HepG2 (cell line): ENCODE measurements around the gene TRNP1. TPM values are rescaled to one million over a fixed set of nuclear protein-coding genes. Genes with fewer than 3 reads are reported as not detected.

Source experiments
- ATAC-seq: fragments of 200-7000 bp; cut with Tn5 transposase; 3 replicates; pipeline ENCODE4 v1.9.1; 2020; ENCODE audit warnings: mild to moderate bottlenecking, moderate library complexity
- BruUV-seq: library from RNA; stranded (reverse); fragments of 400-500 nt; replicated peaks from 2 replicates; lab custom pipeline; 2021; lab: Mats Ljungman, UMichigan
- CTCF ChIA-PET: fragments of 300-600 bp; formaldehyde crosslinking; extraction: SDS; loops from one replicate; lab custom pipeline; 2021; ENCODE audit warnings: low total read pairs, inconsistent platforms, low intra/inter-chr PET ratio; lab: Yijun Ruan, JAX
- POLR2A ChIA-PET: fragments of 350-600 bp; sonication (Branson Sonifier 250); formaldehyde crosslinking; loops from one replicate; lab custom pipeline; 2020; ENCODE audit warnings: antibody characterized with exemption, inconsistent platforms; lab: Yijun Ruan, JAX
- DNase-seq: peaks from one replicate; pipeline ENCODE4 v3.0.0-alpha.2; 2015; ENCODE audit warnings: low spot score
- FAIRE-seq: peaks from 3 replicates; lab custom pipeline; 2011; peaks lifted over from hg19 to GRCh38; lab: Jason Lieb, UNC
- H2AFZ ChIP-seq: one replicate; pipeline ENCODE4 v1.6.1; 2011; ENCODE audit warnings: low read length, inconsistent platforms
- H3K27ac ChIP-seq: fragments of 300-600 bp; 3 replicates; pipeline ENCODE4 v1.8.0; 2011; ENCODE audit warnings: mixed run types, mild to moderate bottlenecking, mixed read lengths, low read length, inconsistent platforms; ENCODE audit not compliant: insufficient read depth; ENCODE audit errors: extremely low read length
- H3K27me3 ChIP-seq, 2 experiments: fragments of 200-600 bp in 1 of 2; 2 replicates in 1 of 2; 3 replicates in 1 of 2; pipeline versions ENCODE4 v1.6.0 to v1.8.0; 2011; ENCODE audit warnings: low read length in 2 of 2, mild to moderate bottlenecking in 2 of 2, moderate library complexity in 2 of 2, inconsistent platforms in 1 of 2; ENCODE audit not compliant: insufficient read depth in 2 of 2, control insufficient read depth in 1 of 2
- H3K36me3 ChIP-seq, 2 experiments: fragments of 200-600 bp in 1 of 2; replicated peaks in 1 of 2; 2 replicates in 1 of 2; 3 replicates in 1 of 2; pipeline versions ENCODE4 v1.5.1 to v1.8.0; 2011; ENCODE audit warnings: low read length in 2 of 2, inconsistent platforms in 1 of 2; ENCODE audit not compliant: insufficient read depth in 2 of 2, control insufficient read depth in 1 of 2
- H3K4me1 ChIP-seq: 2 replicates; pipeline ENCODE4 v1.5.1; 2012; ENCODE audit warnings: low read length, inconsistent platforms; ENCODE audit not compliant: insufficient read depth
- H3K4me2 ChIP-seq: 2 replicates; pipeline ENCODE4 v1.6.0; 2011; ENCODE audit warnings: low read depth, low read length, inconsistent platforms
- H3K4me3 ChIP-seq, 3 experiments: fragments of 200-600 bp in 1 of 3; sonication (generic), shearing (Covaris generic) in 1 of 3; replicated peaks in 1 of 3; 2 replicates each; pipeline ENCODE4 v1.5.1; 2011 to 2016; ENCODE audit warnings: low read length in 3 of 3, inconsistent platforms in 2 of 3, low read depth in 2 of 3, mild to moderate bottlenecking in 2 of 3, control low read depth in 1 of 3, mixed read lengths in 1 of 3; ENCODE audit not compliant: insufficient read depth in 1 of 3
- H3K79me2 ChIP-seq: one replicate; pipeline ENCODE4 v1.6.1; 2011; ENCODE audit warnings: low read length, inconsistent platforms; ENCODE audit not compliant: insufficient read depth
- H3K9ac ChIP-seq: 2 replicates; pipeline ENCODE4 v1.6.0; 2011; ENCODE audit warnings: mild to moderate bottlenecking, low read depth, low read length, inconsistent platforms; ENCODE audit not compliant: insufficient read depth
- H3K9me3 ChIP-seq: 2 replicates; pipeline ENCODE4 v1.5.1; 2012; ENCODE audit warnings: mild to moderate bottlenecking, low read length
- H4K20me1 ChIP-seq: 2 replicates; pipeline ENCODE4 v1.6.0; 2011; ENCODE audit warnings: inconsistent platforms, mild to moderate bottlenecking, low read length, moderate library complexity; ENCODE audit not compliant: insufficient read depth
- AKAP8 ChIP-seq: sonication (generic); formaldehyde crosslinking; IDR thresholded peaks from 2 replicates; pipeline ENCODE4 v1.5.1; 2020; ENCODE audit warnings: mild to moderate bottlenecking, missing genetic modification reagents
- BHLHE40 ChIP-seq: IDR thresholded peaks from 2 replicates; pipeline ENCODE4 v1.6.1; 2011; ENCODE audit warnings: low read length, improper control_type of control experiment
- HNRNPK ChIP-seq: fragments of 200-400 bp; formaldehyde crosslinking; IDR thresholded peaks from 2 replicates; pipeline ENCODE4 v1.6.1; 2018; ENCODE audit warnings: low read length, low read depth, moderate library complexity, mild to moderate bottlenecking; ENCODE audit not compliant: poor library complexity, severe bottlenecking
- KDM5B ChIP-seq: sonication (generic); formaldehyde crosslinking; IDR thresholded peaks from 2 replicates; pipeline ENCODE4 v1.4.0; 2020; ENCODE audit warnings: missing genetic modification reagents, mild to moderate bottlenecking, borderline replicate concordance
- PAF1 ChIP-seq: IDR thresholded peaks from 2 replicates; pipeline ENCODE4 v1.6.1; 2016; ENCODE audit warnings: missing genetic modification reagents, missing compliant biosample characterization
- PHF21A ChIP-seq: sonication (generic); formaldehyde crosslinking; IDR thresholded peaks from 2 replicates; pipeline ENCODE4 v1.5.0; 2020; ENCODE audit warnings: mild to moderate bottlenecking, missing genetic modification reagents
- POLR2A ChIP-seq, 2 experiments: IDR thresholded peaks; 2 replicates each; pipeline ENCODE4 v1.6.1; 2011; ENCODE audit warnings: low read depth in 2 of 2, low read length in 2 of 2, mild to moderate bottlenecking in 1 of 2, moderate library complexity in 1 of 2; ENCODE audit not compliant: insufficient read depth in 1 of 2
- PRDM10 ChIP-seq: sonication (generic); formaldehyde crosslinking; IDR thresholded peaks from 2 replicates; pipeline ENCODE4 v1.4.0; 2020; ENCODE audit warnings: low read depth, missing genetic modification reagents
- RBFOX2 ChIP-seq: fragments of 200-400 bp; formaldehyde crosslinking; IDR thresholded peaks from 2 replicates; pipeline ENCODE4 v1.6.1; 2017; ENCODE audit warnings: low read depth, mild to moderate bottlenecking, low read length
- RBM39 ChIP-seq: fragments of 200-400 bp; formaldehyde crosslinking; IDR thresholded peaks from one replicate; pipeline ENCODE4 v1.6.1; 2018; ENCODE audit warnings: antibody characterized with exemption, mild to moderate bottlenecking, low read depth, low read length; ENCODE audit not compliant: poor library complexity, severe bottlenecking
- RXRB ChIP-seq: IDR thresholded peaks from 2 replicates; pipeline ENCODE4 v1.6.1; 2016; ENCODE audit warnings: borderline replicate concordance, missing genetic modification reagents, missing compliant biosample characterization
- SRF ChIP-seq: IDR thresholded peaks from 2 replicates; pipeline ENCODE4 v1.6.1; 2011; ENCODE audit warnings: mild to moderate bottlenecking, low read depth, low read length, moderate library complexity
- TBX2 ChIP-seq: sonication (generic); formaldehyde crosslinking; IDR thresholded peaks from 2 replicates; pipeline ENCODE4 v1.5.0; 2020; ENCODE audit warnings: missing genetic modification reagents, mild to moderate bottlenecking, borderline replicate concordance
- TEAD3 ChIP-seq: optimal IDR thresholded peaks from 2 replicates; pipeline ENCODE3; 2016; ENCODE audit warnings: borderline replicate concordance
- ZBTB33 ChIP-seq: sonication (generic); formaldehyde crosslinking; IDR thresholded peaks from 2 replicates; pipeline ENCODE4 v1.4.0; 2020; ENCODE audit warnings: missing genetic modification reagents
- ZC3H13 ChIP-seq: sonication (generic); formaldehyde crosslinking; IDR thresholded peaks from 2 replicates; pipeline ENCODE4 v1.8.1; 2023; ENCODE audit warnings: mild to moderate bottlenecking, missing genetic modification reagents, moderate library complexity
- ZFP1 ChIP-seq: IDR thresholded peaks from 2 replicates; pipeline ENCODE4 v1.6.1; 2016
- ZNF333 ChIP-seq: sonication (generic); formaldehyde crosslinking; IDR thresholded peaks from 2 replicates; pipeline ENCODE4 v1.4.0; 2020; ENCODE audit warnings: mild to moderate bottlenecking, missing genetic modification reagents, borderline replicate concordance
- ZSCAN22 ChIP-seq: sonication (generic); formaldehyde crosslinking; IDR thresholded peaks from 2 replicates; pipeline ENCODE4 v1.4.0; 2020; ENCODE audit warnings: mild to moderate bottlenecking, missing genetic modification reagents
- WGBS: methylation state at CpG from one replicate; pipeline ENCODE4 v1.1.6; 2017; ENCODE audit warnings: low lambda C conversion rate; 5-methylcytosine and 5-hydroxymethylcytosine counted together
- in situ Hi-C: cut with HindIII; loops from 2 replicates; pipeline ENCODE4 v1.10.0; 2017; ENCODE audit warnings: low pct_unique_long_range_greater_than_20kb; ENCODE audit not compliant: extremely low pct_ligation_motif_present
- intact Hi-C: fragments of 100-400 bp; cut with micrococcal nuclease; formaldehyde crosslinking; loops from one replicate; pipeline ENCODE4 v1.10.0; 2022; ENCODE audit not compliant: unreplicated experiment
- polyA plus RNA-seq, 8 experiments: library from polyadenylated mRNA; depleted of rRNA in 3 of 8; stranded (reverse) in 7 of 8; unstranded in 1 of 8; fragments of >200 nt; fragmentation: Illumina TruSeq in 4 of 8; extraction: Trizol in 4 of 8; gene quantifications; 2 replicates each; pipeline versions ENCODE4 v1.2.1 to v1.2.3, GENCODE V29; 2011 to 2016; ENCODE audit warnings: low read depth in 4 of 8, missing spikeins in 1 of 8, mixed read lengths in 1 of 8; ENCODE audit not compliant: insufficient read depth in 1 of 8
- total RNA-seq, 5 experiments: library from RNA; depleted of rRNA; stranded (reverse); fragments of >200 nt; fragmentation: Illumina TruSeq; extraction: Trizol; gene quantifications; 2 replicates each; pipeline ENCODE4 v1.2.3, GENCODE V29; 2016; ENCODE audit warnings: low read depth in 1 of 5

The TRNP1 gene
- total and polyA plus RNA-seq, 2 of the 13 experiments (the other 11 are each of a cell fraction or from before 2014, with no cell fraction given) = 42.0 to 158 TPM

- H3K4me2 ChIP-seq = no peak overlapping the region
- no TSS peak for BruUV-seq
- in situ Hi-C loops (loop anchor here (5.0 kb wide), 1 partner anchor 37 kb away; the partner anchor contains the start of gene KDF1), intact Hi-C loops (no loop called here)
- peaks cover 28% of the 10 kb centered on the region for H3K79me2 ChIP-seq
- H3K9me3 ChIP-seq = no peaks in the 10 kb centered on the region
- H3K4me3 ChIP-seq = no peak overlapping the region
- 0 out of 5 replicates have a peak, but pooled peaks cover 1 to 3% of the 10 kb centered on the region in 2 experiments for H3K36me3 ChIP-seq
- H3K9ac ChIP-seq = no peak overlapping the region
- peak; percentile 77 for DNase-seq
- POLR2A ChIA-PET = interaction anchor here (0.7 to 12.9 kb wide), 5 partner anchors 8 to 85 kb away, joined by 3 to 253 read pairs (median 63); partner anchors contain the start of genes KDF1 and NR0B2
- peak; percentile 3; the same call in 1 of the 3 replicates for ATAC-seq
- no peaks in the 10 kb centered on the region; a peak in 1 of 5 replicates for H3K27me3 ChIP-seq
- H2AFZ ChIP-seq = no peak overlapping the region
- no peak overlapping the region for H3K27ac ChIP-seq
- peaks cover 91% of the 10 kb centered on the region for H3K4me1 ChIP-seq
- CTCF ChIA-PET = no interaction called here
- H4K20me1 ChIP-seq = peaks cover 74% of the 10 kb centered on the region
- WGBS = 79% methylated on average over 7 of the region's 7 CpGs
- FAIRE-seq = peak; percentile 8
- TF ChIP-seq ZSCAN22 (CRISPR knock-in tag) (no peak), RBM39 (peak; percentile 13), HNRNPK (no peak), RXRB (0 out of 2 replicates have a peak, but pooled peaks have one; percentile 9), PRDM10 (CRISPR knock-in tag) (peak; percentile 93), KDM5B (CRISPR knock-in tag) (peak; percentile 18; the same call in 1 of the 2 replicates), POLR2A (IDR thresholded peaks at IDR 0.05; ENCODE audit: insufficient read depth in 1 of 2, low read depth in 2 of 2, low read length in 2 of 2) (peak in 1 of 2 experiments; percentile 33; a peak in 1 of 4 replicates), ZNF333 (CRISPR knock-in tag) (no peak), SRF (0 out of 2 replicates have a peak, but pooled peaks have one; percentile 30), PHF21A (CRISPR knock-in tag) (0 out of 2 replicates have a peak, but pooled peaks have one; percentile 25), ZFP1 (CRISPR knock-in tag) (no peak), RBFOX2 (peak; percentile 82), TBX2 (CRISPR knock-in tag) (no peak), PAF1 (CRISPR knock-in tag) (peak; percentile 67; the same call in 1 of the 2 replicates), ZC3H13 (CRISPR knock-in tag) (peak; percentile 20), AKAP8 (CRISPR knock-in tag) (peak; percentile 69; the same call in 1 of the 2 replicates), ZBTB33 (CRISPR knock-in tag) (peak; percentile 51), BHLHE40 (0 out of 2 replicates have a peak, but pooled peaks have one; percentile 10), TEAD3 (CRISPR knock-in tag) (peak; percentile 76)
Measured at GRCh38 chr1:26999440-26999987, 6.0 kb downstream of the TRNP1 start.
